Gastroesophageal sphincter (tissue), 4 donors: ENCODE data around the gene AUTS2. TPM values are rescaled to one million over a fixed set of nuclear protein-coding genes. Genes with fewer than 3 reads are reported as not detected.

Experiments
- ATAC-seq: fragments of 150-250 bp; one replicate; pipeline ENCODE4 v1.9.1; 2016; ENCODE audit warnings: mild to moderate bottlenecking, moderate library complexity
- H3K27ac ChIP-seq, 4 donors: fragments of 200-600 bp; sonication (generic) in 3 of 4; 1 replicate in 3 of 4; 2 replicates in 1 of 4; pipeline ENCODE4 v1.5.1; 2016 to 2019
- H3K27me3 ChIP-seq: fragments of 200-600 bp; sonication (generic); one replicate; pipeline ENCODE4 v1.5.1; 2019
- H3K36me3 ChIP-seq, 2 donors: fragments of 200-600 bp; sonication (generic); one replicate each; pipeline ENCODE4 v1.5.1; 2019; ENCODE audit warnings: control low read depth in 1 of 2
- H3K4me1 ChIP-seq, 3 donors: fragments of 200-600 bp; sonication (generic); 1 replicate in 2 of 3; 2 replicates in 1 of 3; pipeline ENCODE4 v1.5.1; 2016 to 2019; ENCODE audit warnings: control low read depth in 2 of 3
- H3K4me3 ChIP-seq, 2 donors: fragments of 200-600 bp; sonication (generic); one replicate each; pipeline ENCODE4 v1.5.1; 2019; ENCODE audit warnings: mild to moderate bottlenecking in 1 of 2, moderate library complexity in 1 of 2
- H3K9me3 ChIP-seq, 3 donors: fragments of 200-600 bp; sonication (generic); one replicate each; pipeline ENCODE4 v1.5.1; 2017 to 2019; ENCODE audit warnings: control low read depth in 2 of 3
- CTCF ChIP-seq, 4 experiments: fragments of 200-600 bp in 2 of 4; fragments of 450-650 bp in 2 of 4; sonication (generic) in 1 of 4; IDR thresholded peaks; one replicate each; pipeline ENCODE4 v1.5.1; 2017 to 2019; ENCODE audit warnings: antibody characterized with exemption in 4 of 4, mild to moderate bottlenecking in 2 of 4, moderate library complexity in 2 of 4
- EP300 ChIP-seq: sonication (generic); formaldehyde crosslinking; IDR thresholded peaks from one replicate; pipeline ENCODE4 v1.6.1; 2017; ENCODE audit warnings: antibody characterized with exemption, mild to moderate bottlenecking
- POLR2A ChIP-seq, 2 donors: fragments of 450-650 bp; IDR thresholded peaks; one replicate each; pipeline ENCODE4 v1.6.1; 2017; ENCODE audit warnings: antibody characterized with exemption in 2 of 2, mild to moderate bottlenecking in 2 of 2, moderate library complexity in 1 of 2
- POLR2AphosphoS5 ChIP-seq: sonication (generic); formaldehyde crosslinking; IDR thresholded peaks from one replicate; pipeline ENCODE4 v1.6.1; 2017; ENCODE audit warnings: antibody characterized with exemption
- WGBS, 2 donors: methylation state at CpG; one replicate each; pipeline ENCODE4 v1.1.5; 2018; ENCODE audit warnings: low coverage in 1 of 2; 5-methylcytosine and 5-hydroxymethylcytosine counted together
- total RNA-seq, 4 donors: library from RNA; depleted of rRNA; stranded (reverse); fragments of >200 nt; gene quantifications; one replicate each; pipeline ENCODE4 v1.1.0, GENCODE V29; 2016

Gene AUTS2
- total RNA-seq, 4 donors from 2014 or later: 12.2 to 48.7 (median 44.1) TPM

GRCh38 chr7:70384024-70384423, 785.7 kb downstream of the AUTS2 start:
- no peak for ATAC-seq
- WGBS, 2 donors: 78 to 96% methylated on average over 5 to 7 of the region's 7 CpGs
- no peaks in the 10 kb centered on the region for H3K36me3 ChIP-seq
- H3K4me1 ChIP-seq: peaks cover 0 to 42% (median 9%) of the 10 kb centered on the region in 3 donors
- no peaks in the 10 kb centered on the region for H3K27me3 ChIP-seq
- H3K9me3 ChIP-seq: no peaks in the 10 kb centered on the region
- no peak overlapping the region for H3K27ac ChIP-seq
- no peak overlapping the region for H3K4me3 ChIP-seq
- TF ChIP-seq CTCF (IDR thresholded peaks at IDR 0.05) (no peak), EP300 (no peak), POLR2AphosphoS5 (no peak), POLR2A (IDR thresholded peaks at IDR 0.05) (no peak)

GRCh38 chr7:70384891-70385290, 786.6 kb downstream of the AUTS2 start:
- H3K4me3 ChIP-seq: no peak overlapping the region
- H3K4me1 ChIP-seq: peaks cover 0 to 50% (median 9%) of the 10 kb centered on the region in 3 donors
- H3K9me3 ChIP-seq: no peaks in the 10 kb centered on the region
- WGBS, 2 donors: 80 to 81% methylated on average over 3 of the region's 3 CpGs
- ATAC-seq: no peak
- H3K27ac ChIP-seq: no peak overlapping the region
- no peak for TF ChIP-seq EP300
- TF ChIP-seq POLR2A (IDR thresholded peaks at IDR 0.05): no peak
- TF ChIP-seq CTCF (IDR thresholded peaks at IDR 0.05): no peak
- no peak for TF ChIP-seq POLR2AphosphoS5
- H3K27me3 ChIP-seq: no peaks in the 10 kb centered on the region
- no peaks in the 10 kb centered on the region for H3K36me3 ChIP-seq

GRCh38 chr7:70387217-70387616, 788.9 kb downstream of the AUTS2 start:
- Histone ChIP-seq H3K4me3 (no peak overlapping the region), H3K4me1 (peaks cover 4 to 45% (median 9%) of the 10 kb centered on the region in 3 donors), H3K27me3 (no peaks in the 10 kb centered on the region), H3K27ac (peak overlapping the region in 2 of 4 donors; percentile 30 to 32), H3K9me3 (no peaks in the 10 kb centered on the region), H3K36me3 (no peaks in the 10 kb centered on the region)
- ATAC-seq: peak; percentile 28
- 18 to 20% methylated on average over 4 of the region's 4 CpGs for WGBS, 2 donors
- TF ChIP-seq POLR2A (IDR thresholded peaks at IDR 0.05) (no peak), POLR2AphosphoS5 (peak; percentile 65)

- H3K9me3 ChIP-seq: no peaks in the 10 kb centered on the region
- H3K27me3 ChIP-seq: no peaks in the 10 kb centered on the region
- no peak overlapping the region for H3K4me3 ChIP-seq
- no peak for ATAC-seq
- TF ChIP-seq POLR2AphosphoS5 (peak; percentile 13), CTCF (IDR thresholded peaks at IDR 0.05) (no peak)
- H3K4me1 ChIP-seq: peaks cover 7 to 32% (median 9%) of the 10 kb centered on the region in 3 donors
- H3K27ac ChIP-seq: no peak overlapping the region
- no peaks in the 10 kb centered on the region for H3K36me3 ChIP-seq
- WGBS, 2 donors: 53 to 56% methylated on average over 4 of the region's 4 CpGs
Observed at GRCh38 chr7:70389531-70390151, 791.4 kb downstream of the AUTS2 start.

GRCh38 chr7:70390251-70390650, 792.0 kb downstream of the AUTS2 start:
- Histone ChIP-seq H3K4me3 (no peak overlapping the region), H3K27me3 (no peaks in the 10 kb centered on the region), H3K4me1 (peaks cover 7 to 32% (median 9%) of the 10 kb centered on the region in 3 donors), H3K27ac (no peak overlapping the region), H3K9me3 (no peaks in the 10 kb centered on the region), H3K36me3 (no peaks in the 10 kb centered on the region)
- 83% methylated on average over 1 of the region's 1 CpG; no CpG with 5 or more reads in 1 of the 2 donors for WGBS, 2 donors
- no peak for TF ChIP-seq CTCF (IDR thresholded peaks at IDR 0.05)
- TF ChIP-seq EP300: no peak
- no peak for TF ChIP-seq POLR2A (IDR thresholded peaks at IDR 0.05)
- TF ChIP-seq POLR2AphosphoS5: no peak
- no peak for ATAC-seq
